SK-N-SH treated with all-trans-retinoic acid at 6 μM for 48 hours (cell line): ENCODE data around the gene TNFRSF1B.

Source experiments
- ISL1 ChIP-seq: fragments of 250-450 bp; sonication (Bioruptor Pico); IDR thresholded peaks from 2 replicates; pipeline ENCODE4 v2.1.2; 2022; ENCODE audit warnings: mild to moderate bottlenecking, moderate library complexity
- PATZ1 ChIP-seq: fragments of 250-450 bp; sonication (Bioruptor Pico); IDR thresholded peaks from 2 replicates; pipeline ENCODE4 v1.8.0; 2020; ENCODE audit warnings: mild to moderate bottlenecking, moderate library complexity, borderline replicate concordance
- PPARA ChIP-seq: fragments of 250-450 bp; sonication (Bioruptor Pico); IDR thresholded peaks from 2 replicates; pipeline ENCODE4 v1.5.0; 2020; ENCODE audit warnings: mild to moderate bottlenecking, borderline replicate concordance
- RARB ChIP-seq: fragments of 250-450 bp; sonication (Bioruptor Pico); IDR thresholded peaks from 2 replicates; pipeline ENCODE4 v1.8.0; 2021; ENCODE audit warnings: mild to moderate bottlenecking, moderate library complexity
- TOX ChIP-seq: fragments of 250-450 bp; sonication (Bioruptor Pico); IDR thresholded peaks from 2 replicates; pipeline ENCODE4 v1.8.0; 2021; ENCODE audit warnings: mild to moderate bottlenecking, moderate library complexity, borderline replicate concordance
- ZFP3 ChIP-seq: fragments of 250-450 bp; sonication (Bioruptor Pico); IDR thresholded peaks from 2 replicates; pipeline ENCODE4 v1.5.0; 2020; ENCODE audit warnings: mild to moderate bottlenecking, moderate library complexity
- ZFP30 ChIP-seq: fragments of 450-650 bp; formaldehyde crosslinking; IDR thresholded peaks from 2 replicates; pipeline ENCODE4 v1.5.0; 2022; ENCODE audit warnings: mild to moderate bottlenecking, moderate library complexity
- ZNF565 ChIP-seq: fragments of 450-650 bp; formaldehyde crosslinking; conservative IDR thresholded peaks from 2 replicates; pipeline ENCODE4 v1.5.0; 2020; ENCODE audit warnings: low read depth, mild to moderate bottlenecking, moderate library complexity
- TF ChIP-seq, protein P1 (sequence below): fragments of 250-450 bp; sonication (Bioruptor Pico); IDR thresholded peaks from 2 replicates; pipeline ENCODE4 v1.5.1; 2020; ENCODE audit warnings: low read depth, mild to moderate bottlenecking, moderate library complexity

DNA sequence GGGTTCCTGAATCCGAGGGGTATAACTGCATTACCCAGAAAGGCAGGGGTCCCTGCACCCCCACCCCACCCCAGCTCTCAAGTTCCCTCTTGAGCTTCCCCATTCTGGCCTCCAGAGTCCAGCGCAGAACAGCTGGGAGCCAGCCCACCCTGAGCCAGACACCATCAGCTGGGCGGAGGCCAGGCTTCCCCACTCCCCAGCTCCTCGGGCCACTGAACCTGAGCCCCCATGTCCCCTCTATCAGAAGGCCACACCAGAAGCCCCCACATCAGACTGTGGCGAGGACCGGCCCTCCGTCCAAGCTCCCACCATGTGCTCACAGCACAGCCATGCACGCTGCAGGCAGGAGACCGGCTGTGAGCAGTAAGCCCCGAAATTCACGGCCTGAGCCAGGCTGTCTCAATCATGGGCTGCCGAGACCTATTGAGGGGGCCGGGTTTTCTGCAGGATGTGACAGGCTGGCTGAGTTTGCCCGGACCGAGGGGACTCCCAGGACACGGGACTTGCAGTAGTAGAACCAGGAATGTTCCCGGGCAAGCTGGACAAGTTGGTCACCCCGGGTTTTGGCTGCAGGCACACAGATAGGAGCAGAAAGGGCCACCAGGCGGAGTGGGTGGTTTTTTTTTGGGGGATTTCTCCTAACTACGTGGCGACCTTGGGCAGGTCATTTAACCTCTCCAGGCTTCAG is 25.5 kb upstream of the TNFRSF1B start:
- TF ChIP-seq PATZ1 (CRISPR knock-in tag) (no peak), TOX (CRISPR knock-in tag) (no peak), ISL1 (CRISPR knock-in tag) (no peak), ZFP30 (CRISPR knock-in tag) (no peak), RARB (CRISPR knock-in tag) (no peak), ZFP3 (CRISPR knock-in tag) (no peak), ZNF565 (CRISPR knock-in tag) (no peak), PPARA (no peak)
- TF ChIP-seq, protein P1, sequence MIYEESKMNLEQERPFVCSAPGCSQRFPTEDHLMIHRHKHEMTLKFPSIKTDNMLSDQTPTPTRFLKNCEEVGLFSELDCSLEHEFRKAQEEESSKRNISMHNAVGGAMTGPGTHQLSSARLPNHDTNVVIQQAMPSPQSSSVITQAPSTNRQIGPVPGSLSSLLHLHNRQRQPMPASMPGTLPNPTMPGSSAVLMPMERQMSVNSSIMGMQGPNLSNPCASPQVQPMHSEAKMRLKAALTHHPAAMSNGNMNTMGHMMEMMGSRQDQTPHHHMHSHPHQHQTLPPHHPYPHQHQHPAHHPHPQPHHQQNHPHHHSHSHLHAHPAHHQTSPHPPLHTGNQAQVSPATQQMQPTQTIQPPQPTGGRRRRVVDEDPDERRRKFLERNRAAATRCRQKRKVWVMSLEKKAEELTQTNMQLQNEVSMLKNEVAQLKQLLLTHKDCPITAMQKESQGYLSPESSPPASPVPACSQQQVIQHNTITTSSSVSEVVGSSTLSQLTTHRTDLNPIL (CRISPR knock-in tag): no peak
